GM10266 (cell line): ENCODE results near the gene DPH2.

Experiments used
- DNase-seq: peaks from one replicate; pipeline ENCODE4 v3.0.0; 2012; ENCODE audit errors: extremely low spot score
- CTCF ChIP-seq: IDR thresholded peaks from 2 replicates; pipeline ENCODE4 v1.5.1; 2012; ENCODE audit warnings: mild to moderate bottlenecking, low read depth; ENCODE audit not compliant: control insufficient read depth, insufficient read depth; ENCODE audit errors: missing control alignments

Gene DPH2

GRCh38 chr1:43931711-43932660 lies 37.8 kb upstream of the DPH2 start:
- no peak for DNase-seq
- TF ChIP-seq CTCF = no peak

DNA sequence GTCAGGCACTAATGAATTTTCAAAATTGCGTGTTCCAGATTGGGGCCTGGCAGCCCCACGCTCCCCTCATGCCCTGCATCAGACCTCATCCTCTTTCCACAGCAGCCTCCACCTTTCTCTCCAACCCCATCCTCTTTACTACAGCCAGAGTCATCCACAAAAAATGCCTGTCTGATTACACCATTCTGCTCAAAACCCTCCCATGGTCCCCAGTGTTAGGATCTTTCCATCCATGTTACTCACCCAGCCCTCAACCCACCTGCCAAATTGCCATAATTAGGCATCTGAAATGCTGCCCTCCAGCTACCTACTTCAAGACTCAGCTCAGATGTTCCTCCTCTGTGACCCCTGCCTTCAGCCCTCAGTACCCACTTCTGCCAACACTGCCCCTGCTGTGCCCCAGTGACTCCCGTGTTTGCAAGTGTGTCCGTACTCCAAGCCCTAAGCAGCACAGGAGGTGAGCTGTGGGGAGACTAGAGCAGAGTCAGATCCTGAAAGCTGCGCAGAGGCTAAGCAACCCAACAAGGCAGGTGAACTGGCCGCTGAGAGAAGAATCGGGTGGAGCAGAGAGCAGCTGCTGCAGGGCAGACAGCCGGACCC lies 36.9 kb upstream of the DPH2 start:
- TF ChIP-seq CTCF = no peak
- no peak for DNase-seq

DNA sequence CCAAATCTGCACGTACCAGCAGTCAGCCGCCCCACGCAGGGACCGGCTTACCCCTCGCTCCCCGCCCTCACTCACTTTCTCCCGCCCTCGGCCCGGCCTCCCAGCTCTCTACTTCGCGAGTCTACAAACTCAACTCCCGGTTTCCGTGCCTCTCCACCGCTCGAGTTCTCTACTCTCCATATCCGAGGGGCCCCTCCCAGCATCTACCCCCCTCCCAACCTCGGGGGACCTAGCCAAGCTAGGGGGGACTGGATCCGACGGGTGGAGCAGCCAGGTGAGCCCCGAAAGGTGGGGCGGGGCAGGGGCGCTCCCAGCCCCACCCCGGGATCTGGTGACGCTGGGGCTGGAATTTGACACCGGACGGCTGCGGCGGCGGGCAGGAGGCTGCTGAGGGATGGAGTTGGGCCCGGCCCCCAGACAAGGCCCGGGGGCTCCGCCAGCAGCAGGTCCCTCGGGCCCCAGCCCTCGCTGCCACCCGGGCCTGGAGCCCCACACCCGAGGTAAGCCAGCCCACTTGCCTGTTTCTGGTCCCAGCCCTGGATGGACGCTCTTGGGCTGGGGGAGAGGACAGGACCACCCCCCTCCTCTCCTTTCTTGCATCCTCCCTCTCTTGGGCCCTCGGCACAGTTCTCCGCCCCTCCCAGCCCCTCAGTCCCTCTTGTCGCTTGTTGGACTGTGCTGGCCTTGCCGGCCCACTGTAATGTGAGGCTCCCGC lies 36.3 kb upstream of the DPH2 start, which contains the start of gene ARTN:
Gene ARTN (plus strand): TSS at position 416 of the 715 bp plus-strand sequence. CDS start 1,856 bp downstream, outside the sequence.
- DNase-seq = peak; percentile 47
- TF ChIP-seq CTCF = no peak

DNA sequence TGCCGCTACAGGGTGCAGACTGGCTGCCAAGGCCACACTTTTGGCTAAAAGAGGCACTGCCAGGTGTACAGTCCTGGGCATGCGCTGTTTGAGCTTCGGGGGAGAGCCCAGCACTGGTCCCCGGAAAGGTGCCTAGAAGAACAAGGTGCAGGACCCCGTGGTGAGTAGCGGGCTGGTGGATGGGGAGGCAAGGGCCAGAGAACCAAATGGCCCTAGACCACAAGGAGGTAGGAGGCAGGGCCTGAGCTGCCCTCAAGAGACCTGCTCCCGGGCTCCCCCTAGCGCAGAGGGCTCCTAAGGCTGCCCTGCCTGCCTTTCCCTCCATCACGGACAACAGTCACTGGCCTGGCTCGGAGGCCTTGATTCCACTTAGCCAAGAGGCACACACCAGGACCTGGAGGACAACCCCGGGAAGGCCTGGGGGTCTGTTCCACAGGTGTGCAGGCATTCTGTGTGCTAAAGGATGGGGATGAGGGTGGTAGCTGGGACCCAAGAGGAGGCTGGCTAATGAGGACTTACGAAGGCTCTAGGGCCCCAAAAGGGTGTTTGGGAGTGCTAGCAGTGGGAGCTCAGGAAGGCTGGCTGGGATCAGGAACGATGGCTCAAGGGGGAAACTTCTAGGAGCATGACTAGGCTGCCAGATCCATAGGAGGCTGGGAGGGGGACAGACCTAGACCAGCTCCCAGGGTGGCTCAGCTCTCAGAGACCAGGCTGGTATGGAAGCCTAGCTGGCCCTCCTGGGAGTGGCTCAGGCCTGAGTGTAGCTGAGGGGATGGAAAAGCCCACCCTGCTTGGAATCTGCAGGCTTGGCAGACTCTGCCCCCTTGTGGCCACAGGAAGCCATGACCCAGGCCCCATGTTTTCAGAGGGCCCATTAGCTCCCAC lies 35.5 kb upstream of the DPH2 start:
- TF ChIP-seq CTCF = peak; percentile 93
- peak; percentile 94 for DNase-seq

GRCh38 chr1:43934986-43935324 lies 34.9 kb upstream of the DPH2 start:
- TF ChIP-seq CTCF = no peak
- no peak for DNase-seq

DNA sequence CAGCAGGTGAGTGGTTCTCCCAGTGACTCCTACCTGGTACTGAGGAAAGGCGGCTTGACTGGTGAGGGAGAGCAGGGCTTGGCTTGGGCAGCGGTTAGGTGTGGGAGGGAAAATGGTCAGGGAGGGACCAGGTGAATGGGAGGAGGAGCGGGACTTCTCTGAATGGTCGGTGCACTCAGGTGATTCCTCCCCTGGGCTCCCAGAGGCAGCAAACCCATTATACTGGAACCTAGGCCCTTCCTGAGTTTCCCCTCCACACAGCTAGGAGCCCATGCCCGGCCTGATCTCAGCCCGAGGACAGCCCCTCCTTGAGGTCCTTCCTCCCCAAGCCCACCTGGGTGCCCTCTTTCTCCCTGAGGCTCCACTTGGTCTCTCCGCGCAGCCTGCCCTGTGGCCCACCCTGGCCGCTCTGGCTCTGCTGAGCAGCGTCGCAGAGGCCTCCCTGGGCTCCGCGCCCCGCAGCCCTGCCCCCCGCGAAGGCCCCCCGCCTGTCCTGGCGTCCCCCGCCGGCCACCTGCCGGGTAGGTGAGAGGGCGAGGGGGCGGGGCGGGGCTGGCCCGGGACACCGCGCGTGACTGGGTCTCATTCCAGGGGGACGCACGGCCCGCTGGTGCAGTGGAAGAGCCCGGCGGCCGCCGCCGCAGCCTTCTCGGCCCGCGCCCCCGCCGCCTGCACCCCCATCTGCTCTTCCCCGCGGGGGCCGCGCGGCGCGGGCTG lies 33.9 kb upstream of the DPH2 start:
- DNase-seq = peak; percentile 42
- TF ChIP-seq CTCF = no peak
